K562 (cell line): ENCODE data around the gene A1CF. TPM values are rescaled to one million over a fixed set of nuclear protein-coding genes. Genes with fewer than 3 reads are reported as not detected.

Experiments
- ATAC-seq: fragments of 200-7000 bp; cut with Tn5 transposase; 3 replicates; pipeline ENCODE4 v1.9.1; 2020; ENCODE audit warnings: moderate library complexity
- BruUV-seq: library from RNA; stranded (reverse); fragments of 400-500 nt; replicated peaks from 2 replicates; lab custom pipeline; 2021; lab: Mats Ljungman, UMichigan
- CTCF ChIA-PET: fragments of 300-600 bp; formaldehyde crosslinking; extraction: SDS; loops from one replicate; lab custom pipeline; 2021; ENCODE audit warnings: low intra/inter-chr PET ratio; lab: Yijun Ruan, JAX
- POLR2A ChIA-PET: fragments of 300-600, 350-650 bp; sonication (Branson Sonifier 250); formaldehyde crosslinking; extraction: SDS; loops from one replicate; lab custom pipeline; 2021; ENCODE audit warnings: antibody characterized with exemption, inconsistent platforms; lab: Yijun Ruan, JAX
- DNase-seq, 4 experiments: peaks; one replicate each; pipeline versions ENCODE4 v3.0.0 to v3.0.0-alpha.2; 2011 to 2018; ENCODE audit warnings: low spot score in 3 of 4, mixed read lengths in 3 of 4; ENCODE audit errors: extremely low read depth in 1 of 4
- FAIRE-seq: peaks from 2 replicates; lab custom pipeline; 2011; peaks lifted over from hg19 to GRCh38; lab: Jason Lieb, UNC
- H2AFZ ChIP-seq: 2 replicates; pipeline ENCODE4 v1.6.0; 2011; ENCODE audit warnings: low read depth, low read length, control low read depth, inconsistent platforms
- H3K27ac ChIP-seq: fragments of 200-600 bp; 3 replicates; pipeline ENCODE4 v1.8.0; 2011; ENCODE audit warnings: low read depth, mild to moderate bottlenecking, control low read depth, inconsistent platforms, low read length, moderate library complexity, mixed read lengths; ENCODE audit errors: extremely low read depth
- H3K27me3 ChIP-seq, 2 experiments: fragments of 300-600 bp in 1 of 2; 2 replicates in 1 of 2; 3 replicates in 1 of 2; pipeline versions ENCODE4 v1.6.0 to v1.8.0; 2011; ENCODE audit warnings: inconsistent platforms in 2 of 2, low read length in 2 of 2, mild to moderate bottlenecking in 1 of 2, mixed read lengths in 1 of 2, moderate library complexity in 1 of 2; ENCODE audit not compliant: control insufficient read depth in 2 of 2, insufficient read depth in 2 of 2
- H3K36me3 ChIP-seq: fragments of 300-600 bp; 3 replicates; pipeline ENCODE4 v1.8.0; 2011; ENCODE audit warnings: mild to moderate bottlenecking, low read length, inconsistent platforms; ENCODE audit not compliant: control insufficient read depth, insufficient read depth
- H3K4me1 ChIP-seq, 2 experiments: fragments of 200-600 bp in 1 of 2; replicated peaks in 1 of 2; 2 replicates in 1 of 2; 3 replicates in 1 of 2; pipeline versions ENCODE4 v1.5.1 to v1.8.0; 2011; ENCODE audit warnings: inconsistent platforms in 2 of 2, low read length in 2 of 2, mild to moderate bottlenecking in 1 of 2, mixed read lengths in 1 of 2, moderate library complexity in 1 of 2; ENCODE audit not compliant: control insufficient read depth in 2 of 2, insufficient read depth in 2 of 2
- H3K4me2 ChIP-seq: 2 replicates; pipeline ENCODE4 v1.6.1; 2011; ENCODE audit warnings: low read length, control low read depth, inconsistent platforms, mixed read lengths; ENCODE audit not compliant: insufficient read depth
- H3K4me3 ChIP-seq: fragments of 200-600 bp; sonication (generic), shearing (Covaris generic); 2 replicates; pipeline ENCODE4 v1.5.1; 2016; ENCODE audit warnings: control low read depth, inconsistent platforms
- H3K79me2 ChIP-seq: fragments of 200-600 bp; 3 replicates; pipeline ENCODE4 v1.8.0; 2011; ENCODE audit warnings: low read length, inconsistent platforms; ENCODE audit not compliant: control insufficient read depth, insufficient read depth
- H3K9ac ChIP-seq, 2 experiments: 2 replicates each; pipeline versions ENCODE4 v1.6.0 to v1.6.1; 2011; ENCODE audit warnings: low read depth in 2 of 2, low read length in 2 of 2, control low read depth in 1 of 2, inconsistent platforms in 1 of 2, mild to moderate bottlenecking in 1 of 2, mixed read lengths in 1 of 2; ENCODE audit not compliant: insufficient read depth in 1 of 2
- H3K9me1 ChIP-seq: one replicate; pipeline ENCODE4 v1.6.0; 2011; ENCODE audit warnings: inconsistent platforms, mild to moderate bottlenecking, low read length, moderate library complexity; ENCODE audit not compliant: control insufficient read depth, insufficient read depth
- H3K9me3 ChIP-seq: replicated peaks from 2 replicates; pipeline ENCODE4 v1.5.1; 2011; ENCODE audit warnings: low read depth, low read length, inconsistent platforms; ENCODE audit not compliant: control insufficient read depth, insufficient read depth
- H4K20me1 ChIP-seq: replicated peaks from 2 replicates; pipeline ENCODE4 v1.6.1; 2011; ENCODE audit warnings: low read length, inconsistent platforms, mixed read lengths; ENCODE audit not compliant: control insufficient read depth, insufficient read depth
- ASH1L ChIP-seq: fragments of 450-650 bp; IDR thresholded peaks from 2 replicates; pipeline ENCODE4 v1.6.1; 2018; ENCODE audit warnings: borderline replicate concordance, mild to moderate bottlenecking, low read depth; ENCODE audit not compliant: partially characterized antibody
- CREM ChIP-seq: IDR thresholded peaks from 2 replicates; pipeline ENCODE4 v1.6.1; 2014; ENCODE audit warnings: antibody characterized with exemption, low read depth
- ELK3 ChIP-seq: fragments of 450-650 bp; formaldehyde crosslinking; IDR thresholded peaks from 2 replicates; pipeline ENCODE4 v1.4.0; 2020; ENCODE audit warnings: mild to moderate bottlenecking
- NFE2L1 ChIP-seq: fragments of 450-650 bp; IDR thresholded peaks from 2 replicates; pipeline ENCODE4 v1.6.1; 2016; ENCODE audit warnings: missing genetic modification characterization, low read depth, mild to moderate bottlenecking, missing compliant biosample characterization, moderate library complexity, borderline replicate concordance
- THRA ChIP-seq: fragments of 450-650 bp; IDR thresholded peaks from 2 replicates; pipeline ENCODE4 v1.6.1; 2017; ENCODE audit warnings: mild to moderate bottlenecking, moderate library complexity
- ZBTB49 ChIP-seq: sonication (generic); formaldehyde crosslinking; IDR thresholded peaks from 2 replicates; pipeline ENCODE4 v1.8.0; 2022; ENCODE audit warnings: missing genetic modification reagents, mild to moderate bottlenecking, borderline replicate concordance
- ZNF518B ChIP-seq: fragments of 250-450 bp; sonication (Bioruptor Pico); IDR thresholded peaks from 2 replicates; pipeline ENCODE4 v1.5.0; 2021; ENCODE audit warnings: mild to moderate bottlenecking, moderate library complexity
- ZNF584 ChIP-seq: fragments of 200-800 bp; sonication (Bioruptor generic); IDR thresholded peaks from 2 replicates; pipeline ENCODE4 v1.6.1; 2016; ENCODE audit warnings: low read depth, mild to moderate bottlenecking, missing genetic modification characterization, missing compliant biosample characterization
- ZNF764 ChIP-seq: fragments of 250-450 bp; sonication (Bioruptor Pico); IDR thresholded peaks from 2 replicates; pipeline ENCODE4 v1.4.0; 2020; ENCODE audit warnings: low read depth, mild to moderate bottlenecking, moderate library complexity
- ZNF780A ChIP-seq: fragments of 250-450 bp; sonication (Bioruptor Pico); IDR thresholded peaks from 2 replicates; pipeline ENCODE4 v1.5.0; 2021; ENCODE audit warnings: mild to moderate bottlenecking
- in situ Hi-C: fragments of 300-500 bp; cut with MboI; formaldehyde crosslinking; loops from 4 replicates; pipeline ENCODE4 v1.15.0; 2018; ENCODE audit warnings: inconsistent platforms, mixed read lengths
- intact Hi-C: fragments of 100-400 bp; cut with micrococcal nuclease; formaldehyde crosslinking; loops from 2 replicates; pipeline ENCODE4 v1.14.2; 2022
- polyA plus RNA-seq, 8 experiments: library from polyadenylated mRNA; depleted of rRNA in 4 of 8; stranded (reverse) in 5 of 8; unstranded in 3 of 8; fragments of >200 nt; fragmentation: Nextera tagmentation in 2 of 8; fragmentation: Illumina TruSeq in 1 of 8; extraction: Ambion mirVana in 2 of 8; extraction: Trizol in 1 of 8; gene quantifications; 2 replicates each; pipeline versions ENCODE4 v1.2.1 to v1.2.3, GENCODE V29; 2011 to 2014; ENCODE audit warnings: inconsistent platforms in 1 of 8, missing spikeins in 1 of 8
- total RNA-seq, 7 experiments: library from RNA; depleted of rRNA in 6 of 7; stranded (reverse); fragments of >200 nt in 6 of 7; fragmentation: Illumina TruSeq in 2 of 7; extraction: Trizol in 2 of 7; gene quantifications; 2 replicates each; pipeline versions ENCODE4 v1.2.1 to v1.2.3, GENCODE V29; 2011 to 2021; ENCODE audit warnings: low replicate concordance in 1 of 7

A1CF gene
- total and polyA plus RNA-seq, 9 of the 15 experiments (the other 6 are each of a cell fraction or from before 2014, with no cell fraction given) = 0.11 TPM; not detected in 8

- BruUV-seq = no TSS peak
- Histone ChIP-seq H3K27ac (no peak overlapping the region), H3K4me3 (no peak overlapping the region), H3K9me3 (no peaks in the 10 kb centered on the region), H3K4me1 (no peaks in the 10 kb centered on the region), H3K9ac (no peak overlapping the region), H2AFZ (no peak overlapping the region), H3K4me2 (no peak overlapping the region), H3K27me3 (no peaks in the 10 kb centered on the region), H3K36me3 (no peaks in the 10 kb centered on the region), H4K20me1 (no peaks in the 10 kb centered on the region), H3K79me2 (no peaks in the 10 kb centered on the region), H3K9me1 (no peaks in the 10 kb centered on the region)
- DNase-seq = no peak
- no peak for ATAC-seq
- FAIRE-seq = no peak
- intact Hi-C loops (no loop called here), in situ Hi-C loops (no loop called here)
- CTCF ChIA-PET = no interaction called here
- POLR2A ChIA-PET = no interaction called here
- no peak for TF ChIP-seq ELK3 (CRISPR knock-in tag)
- no peak for TF ChIP-seq ZNF764 (CRISPR knock-in tag)
- no peak for TF ChIP-seq ZNF518B (CRISPR knock-in tag)
- no peak for TF ChIP-seq ZBTB49
- no peak for TF ChIP-seq NFE2L1
- TF ChIP-seq THRA = no peak
- no peak for TF ChIP-seq CREM
- no peak for TF ChIP-seq ASH1L
- no peak for TF ChIP-seq ZNF584
- no peak for TF ChIP-seq ZNF780A
Measured at GRCh38 chr10:50918529-50918928, 33.1 kb upstream of the A1CF start.
